Retina (tissue), 1 donor: Measurements from ENCODE around the gene HDAC4.
A peak's percentile ranks its signal among the peaks of the same experiment; 100 is the strongest.

Experiments used
- DNase-seq: peaks from one replicate; pipeline ENCODE4 v3.0.0-alpha.2; 2016

HDAC4 gene

DNA sequence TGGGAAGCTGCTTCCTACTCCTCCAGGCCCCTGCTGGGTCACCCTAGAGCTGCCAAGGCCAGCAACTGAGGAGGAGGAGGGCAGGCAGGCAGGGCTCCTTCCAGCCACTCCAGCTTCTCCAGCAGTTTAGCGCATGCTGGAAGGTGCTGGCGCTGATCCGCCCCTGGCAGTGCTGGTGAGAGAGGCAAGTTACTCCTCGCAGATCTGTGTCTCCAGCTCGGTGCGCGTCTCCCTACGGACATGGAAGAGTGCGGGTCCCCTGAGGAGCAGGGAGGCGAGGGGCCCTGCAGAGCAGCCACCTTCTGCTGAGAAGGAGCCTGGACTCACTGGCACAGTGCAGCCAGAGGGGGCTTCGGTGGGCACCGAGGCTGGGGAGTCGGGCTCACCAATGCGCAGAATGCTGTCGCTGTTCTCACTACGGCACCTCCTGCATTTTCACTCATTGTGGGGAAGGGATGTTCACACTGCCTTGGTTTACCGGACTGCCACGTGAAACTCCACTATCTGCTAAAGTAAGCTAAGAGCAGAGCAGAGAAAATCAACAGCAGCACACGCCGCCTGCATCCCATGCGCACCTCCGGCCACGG, 206.0 kb downstream of the HDAC4 start:
- peak; percentile 55 for DNase-seq

- DNase-seq: no peak
Measured at GRCh38 chr2:239193925-239194677, 206.7 kb downstream of the HDAC4 start.

DNA sequence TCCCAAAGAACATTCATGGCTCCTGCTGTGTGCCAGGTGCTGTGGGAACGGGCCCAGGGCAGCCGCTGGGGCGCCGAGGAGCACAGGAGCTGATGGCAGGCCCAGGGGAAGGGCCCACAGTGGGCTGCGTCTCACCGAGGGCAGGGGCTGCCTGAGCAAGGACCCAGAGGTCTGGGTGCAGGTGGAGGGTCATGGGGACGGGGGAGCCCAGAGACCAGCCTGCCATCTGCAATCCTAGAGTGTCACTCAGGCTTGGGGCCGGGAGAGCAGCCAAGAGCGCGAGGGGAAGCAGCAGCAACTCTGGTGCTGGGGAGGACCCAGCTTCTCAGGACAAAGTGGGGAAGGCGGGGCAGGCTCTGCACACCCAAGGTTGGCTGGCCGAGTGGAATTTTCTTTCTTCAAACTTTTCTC, 207.4 kb downstream of the HDAC4 start:
- no peak for DNase-seq

DNA sequence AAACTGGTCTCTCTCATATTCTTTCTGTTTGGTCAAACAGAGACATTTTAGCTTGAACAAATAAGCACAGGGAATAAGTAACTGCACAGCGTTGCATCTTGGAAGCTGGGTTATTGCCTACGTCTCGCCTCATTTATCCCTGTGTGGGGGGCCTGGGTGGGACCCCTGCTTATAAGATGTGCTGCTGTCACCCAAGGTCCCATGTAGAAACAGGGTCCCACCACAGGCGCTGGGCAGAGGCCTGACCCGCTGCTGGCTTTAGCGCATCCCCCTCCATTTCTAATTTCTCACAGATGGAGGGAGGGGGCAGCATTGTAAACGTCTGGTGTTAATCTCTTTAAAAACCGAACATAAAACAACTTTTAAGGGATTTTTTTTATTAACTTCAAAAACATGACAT, 207.8 kb downstream of the HDAC4 start:
- DNase-seq: no peak

- DNase-seq: no peak
Measured at GRCh38 chr2:239192456-239192855, 208.4 kb downstream of the HDAC4 start.

DNA sequence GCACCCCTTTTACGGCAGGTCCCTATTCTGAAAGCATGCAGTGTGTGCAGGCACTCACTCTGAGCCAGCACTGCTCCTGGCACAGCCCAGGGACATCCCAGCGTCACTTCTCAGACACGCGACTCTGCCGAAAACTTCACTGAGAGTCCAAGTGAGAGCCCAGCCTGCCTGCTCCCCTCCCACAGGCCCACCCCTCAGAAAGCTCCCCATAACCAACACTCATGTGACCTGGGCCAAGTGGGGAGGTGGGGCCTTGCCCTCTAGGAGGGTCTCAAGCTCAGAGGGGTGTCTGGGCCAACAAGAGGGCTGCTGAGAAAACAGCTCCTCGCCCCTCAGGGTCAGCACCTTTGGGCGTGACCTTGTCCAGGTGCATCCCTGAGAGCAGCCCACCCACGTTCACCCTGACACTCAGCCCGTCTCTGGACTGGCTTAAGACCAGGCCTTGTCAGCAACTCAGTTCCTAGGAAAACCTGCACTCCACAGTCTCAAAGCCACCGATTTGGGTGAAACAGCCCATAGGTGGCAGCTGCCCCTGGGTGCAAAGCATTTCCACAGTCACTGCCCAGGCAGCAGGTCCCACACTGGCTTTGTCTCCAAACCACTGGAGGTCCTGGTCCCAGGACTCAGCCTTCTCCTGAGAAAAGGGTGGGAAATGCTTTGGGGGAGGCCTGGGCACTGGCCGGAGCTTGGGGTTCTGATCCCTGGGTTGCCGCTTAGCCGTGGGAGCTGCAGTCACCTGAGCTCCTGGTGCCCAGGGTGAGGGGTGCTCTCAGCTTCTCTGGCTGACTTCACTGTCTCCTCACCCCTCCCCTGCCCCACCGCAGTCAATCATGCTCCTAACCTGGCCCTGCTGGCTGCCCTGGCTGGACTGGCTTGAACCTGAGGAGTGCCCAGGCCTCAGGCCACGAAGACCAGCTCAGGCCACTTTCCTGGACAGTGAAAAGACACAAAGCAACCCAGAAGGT, 209.6 kb downstream of the HDAC4 start:
- DNase-seq: no peak

- DNase-seq: no peak
Measured at GRCh38 chr2:239190361-239190760, 210.5 kb downstream of the HDAC4 start.

GRCh38 chr2:239189711-239190131, 211.1 kb downstream of the HDAC4 start:
- DNase-seq: no peak

- DNase-seq: no peak
Measured at GRCh38 chr2:239188536-239188935, 212.3 kb downstream of the HDAC4 start.

GRCh38 chr2:239187464-239188253, 213.2 kb downstream of the HDAC4 start:
- DNase-seq: no peak

GRCh38 chr2:239186516-239187357, 214.1 kb downstream of the HDAC4 start:
- no peak for DNase-seq

- no peak for DNase-seq
Measured at GRCh38 chr2:239184968-239185903, 215.6 kb downstream of the HDAC4 start.

GRCh38 chr2:239184179-239184578, 216.6 kb downstream of the HDAC4 start:
- no peak for DNase-seq

DNA sequence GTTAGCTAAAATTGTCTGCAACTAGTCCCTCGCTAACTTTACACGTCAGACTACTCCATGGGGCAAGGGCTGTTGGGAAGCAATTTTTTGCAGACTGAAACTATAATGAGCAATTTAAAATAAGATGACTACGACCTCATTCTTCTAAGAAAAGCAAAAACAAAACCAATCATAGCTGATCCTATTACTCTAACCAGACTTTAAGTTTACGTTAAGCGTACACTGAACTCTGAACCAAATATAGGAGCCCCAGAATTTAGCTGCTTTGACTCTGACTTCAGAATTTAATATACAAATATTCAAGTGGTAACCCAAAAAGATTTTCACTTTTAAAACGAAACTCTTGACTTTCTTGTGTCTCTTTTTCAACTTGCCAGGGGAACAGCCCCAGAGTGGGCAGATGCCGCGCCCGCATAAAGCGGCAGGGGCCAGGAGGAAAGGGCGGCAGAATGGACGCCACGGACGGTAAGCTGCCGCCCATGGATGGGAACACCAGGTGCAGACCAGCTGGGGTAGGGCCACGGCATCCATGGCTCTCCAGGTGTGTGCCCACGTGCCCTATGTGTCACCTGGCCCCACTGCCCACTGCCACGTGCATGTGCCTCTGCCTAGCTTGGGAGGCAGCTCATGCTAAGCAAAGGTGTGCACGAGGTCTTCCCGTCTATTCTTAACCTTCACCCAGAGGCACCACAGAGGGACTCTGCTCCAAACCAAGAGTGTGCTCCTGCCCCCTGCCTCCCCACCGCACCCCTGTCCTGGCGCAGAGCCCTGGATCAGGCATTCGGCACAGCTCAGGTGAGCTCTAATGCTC, 217.6 kb downstream of the HDAC4 start:
- no peak for DNase-seq

- peak; percentile 66 for DNase-seq
Measured at GRCh38 chr2:239181903-239182581, 218.8 kb downstream of the HDAC4 start.

DNA sequence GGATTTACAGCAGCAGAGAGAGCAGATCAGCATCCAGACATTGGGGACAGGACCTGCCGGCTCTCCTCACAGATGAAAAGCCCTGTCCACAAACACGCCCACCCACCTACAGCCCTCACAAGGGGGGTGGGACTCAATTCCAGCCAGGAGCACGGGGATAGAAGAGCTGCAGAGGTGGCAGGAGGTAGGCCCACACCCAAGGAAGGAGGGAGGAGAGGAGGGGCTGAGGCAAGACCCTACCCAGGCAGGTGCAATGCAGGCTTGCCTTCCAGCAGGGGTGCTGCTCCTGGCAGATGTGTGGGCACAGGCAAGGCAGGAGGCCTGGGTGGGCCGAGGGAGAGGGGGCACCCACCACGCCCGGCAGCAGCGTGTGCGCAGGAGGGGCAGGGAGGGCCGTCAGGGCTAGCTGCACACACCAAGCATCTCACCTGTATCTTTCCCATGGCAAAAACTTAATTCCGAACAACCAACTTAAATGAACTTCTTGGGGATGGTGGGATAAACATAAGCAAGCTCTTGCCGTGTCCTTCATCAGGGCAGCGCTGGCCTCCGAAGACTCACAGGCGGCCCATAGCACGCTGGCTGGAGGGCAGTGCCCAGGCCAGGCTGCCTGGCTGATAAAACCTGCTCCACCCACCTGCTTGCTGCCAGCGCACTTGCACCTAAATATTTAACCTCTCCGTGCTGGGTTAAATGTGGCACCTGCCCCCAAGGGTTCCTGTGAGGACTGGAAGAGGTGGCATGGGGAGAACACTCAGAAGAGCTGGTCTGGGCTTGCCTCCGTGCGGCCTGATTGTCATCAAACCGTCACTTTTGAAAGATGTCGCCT, 219.5 kb downstream of the HDAC4 start:
- DNase-seq: no peak

GRCh38 chr2:239180526-239181073, 220.2 kb downstream of the HDAC4 start:
- DNase-seq: no peak
